Ishikawa (cell line): Measurements from ENCODE around the gene UNC119.

Experiments used
- CEBPB ChIP-seq: IDR thresholded peaks from 2 replicates; pipeline ENCODE4 v1.6.1; 2012
- CREB1 ChIP-seq: IDR thresholded peaks from 2 replicates; pipeline ENCODE4 v1.6.1; 2012; ENCODE audit warnings: low read depth
- EGR1 ChIP-seq: IDR thresholded peaks from 2 replicates; pipeline ENCODE4 v1.6.1; 2012
- EP300 ChIP-seq: IDR thresholded peaks from 2 replicates; pipeline ENCODE4 v1.6.1; 2012; ENCODE audit warnings: borderline replicate concordance
- FOXM1 ChIP-seq: IDR thresholded peaks from 2 replicates; pipeline ENCODE4 v1.6.1; 2012; ENCODE audit warnings: low read depth, borderline replicate concordance
- MAX ChIP-seq: IDR thresholded peaks from 2 replicates; pipeline ENCODE4 v1.6.1; 2012
- NFIC ChIP-seq: IDR thresholded peaks from 2 replicates; pipeline ENCODE4 v1.6.1; 2012
- RAD21 ChIP-seq: IDR thresholded peaks from 2 replicates; pipeline ENCODE4 v1.6.1; 2012; ENCODE audit warnings: low read depth
- REST ChIP-seq: IDR thresholded peaks from 2 replicates; pipeline ENCODE4 v1.6.1; 2012; ENCODE audit warnings: low read depth, mild to moderate bottlenecking
- TAF1 ChIP-seq: IDR thresholded peaks from 2 replicates; pipeline ENCODE4 v1.6.1; 2012; ENCODE audit warnings: low read depth, mild to moderate bottlenecking
- TCF12 ChIP-seq: IDR thresholded peaks from 2 replicates; pipeline ENCODE4 v1.6.1; 2012; ENCODE audit warnings: low read depth
- TEAD4 ChIP-seq: IDR thresholded peaks from 2 replicates; pipeline ENCODE4 v1.6.1; 2012
- USF1 ChIP-seq: IDR thresholded peaks from 2 replicates; pipeline ENCODE4 v1.6.1; 2012
- YY1 ChIP-seq: IDR thresholded peaks from 2 replicates; pipeline ENCODE4 v1.6.1; 2012; ENCODE audit warnings: low read depth
- ZBTB7A ChIP-seq: IDR thresholded peaks from 2 replicates; pipeline ENCODE4 v1.6.1; 2012; ENCODE audit warnings: low read depth

UNC119 gene

GRCh38 chr17:28552176-28552999 is at the start of gene UNC119:
UNC119 (minus strand) TSS chr17:28552624; CDS start chr17:28552557, 67 bp downstream.
- peak; percentile 55; the same call in 1 of the 2 replicates for TF ChIP-seq TAF1
- TF ChIP-seq EGR1, result no peak

- TF ChIP-seq EP300 (no peak), FOXM1 (no peak), CREB1 (no peak), ZBTB7A (no peak), CEBPB (no peak), REST (no peak), TCF12 (no peak), NFIC (no peak), TAF1 (no peak), TEAD4 (no peak), YY1 (no peak), MAX (no peak), RAD21 (no peak), USF1 (no peak)
These were observed 47.1 kb upstream of the UNC119 start for GRCh38 chr17:28599311-28600184.

GRCh38 chr17:28598799-28599310 is 46.4 kb upstream of the UNC119 start, which contains the start of gene SPAG5:
SPAG5 (minus strand) TSS chr17:28599025; CDS start chr17:28598946, 79 bp downstream.
- TF ChIP-seq NFIC, result no peak
- TF ChIP-seq MAX, result peak; percentile 46; the same call in 1 of the 2 replicates
- peak; percentile 85 for TF ChIP-seq FOXM1
- no peak for TF ChIP-seq CEBPB
- 0 out of 2 replicates have a peak, but pooled peaks have one; percentile 0 for TF ChIP-seq TCF12
- peak; percentile 91 for TF ChIP-seq YY1
- no peak for TF ChIP-seq USF1
- TF ChIP-seq TAF1, result peak; percentile 79
- no peak for TF ChIP-seq ZBTB7A
- no peak for TF ChIP-seq EGR1
- peak; percentile 19; the same call in 1 of the 2 replicates for TF ChIP-seq CREB1
- TF ChIP-seq TEAD4, result no peak
- no peak for TF ChIP-seq REST

GRCh38 chr17:28598389-28598788 is 46.0 kb upstream of the UNC119 start:
- TF ChIP-seq FOXM1 (no peak), TCF12 (peak; percentile 21; the same call in 1 of the 2 replicates)

GRCh38 chr17:28597606-28598383 is 45.4 kb upstream of the UNC119 start:
- TF ChIP-seq REST, result no peak
- 0 out of 2 replicates have a peak, but pooled peaks have one; percentile 20 for TF ChIP-seq CEBPB
